ENCODE results near the gene EXO5. TPM values are rescaled to one million over a fixed set of nuclear protein-coding genes. Genes with fewer than 3 reads are reported as not detected.
A peak's percentile ranks its signal among the peaks of the same experiment; 100 is the strongest.

The EXO5 gene
- total and polyA plus RNA-seq, 2 of the 13 experiments (the other 11 are each of a cell fraction or from before 2014, with no cell fraction given), result 9.9 to 20.5 TPM

GRCh38 chr1:40476924-40477677 lies 31.5 kb upstream of the EXO5 start, which contains the start of gene ZFP69 (continued):
- TF ChIP-seq, protein P1, sequence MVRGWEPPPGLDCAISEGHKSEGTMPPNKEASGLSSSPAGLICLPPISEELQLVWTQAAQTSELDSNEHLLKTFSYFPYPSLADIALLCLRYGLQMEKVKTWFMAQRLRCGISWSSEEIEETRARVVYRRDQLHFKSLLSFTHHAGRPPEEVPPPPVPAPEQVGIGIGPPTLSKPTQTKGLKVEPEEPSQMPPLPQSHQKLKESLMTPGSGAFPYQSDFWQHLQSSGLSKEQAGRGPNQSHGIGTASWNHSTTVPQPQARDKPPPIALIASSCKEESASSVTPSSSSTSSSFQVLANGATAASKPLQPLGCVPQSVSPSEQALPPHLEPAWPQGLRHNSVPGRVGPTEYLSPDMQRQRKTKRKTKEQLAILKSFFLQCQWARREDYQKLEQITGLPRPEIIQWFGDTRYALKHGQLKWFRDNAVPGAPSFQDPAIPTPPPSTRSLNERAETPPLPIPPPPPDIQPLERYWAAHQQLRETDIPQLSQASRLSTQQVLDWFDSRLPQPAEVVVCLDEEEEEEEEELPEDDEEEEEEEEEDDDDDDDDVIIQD (CRISPR knock-in tag; IDR thresholded peaks at IDR 0.05; ENCODE audit: low read depth), result no peak
- TF ChIP-seq ZFP82 (CRISPR knock-in tag; IDR thresholded peaks at IDR 0.05; ENCODE audit: borderline replicate concordance) (no peak), TSC22D2 (CRISPR knock-in tag; IDR thresholded peaks at IDR 0.05; ENCODE audit: borderline replicate concordance) (no peak), MAFF (IDR thresholded peaks at IDR 0.05; ENCODE audit: low read depth, low read length) (no peak), KDM3A (CRISPR knock-in tag; IDR thresholded peaks at IDR 0.05; ENCODE audit: low read depth) (no peak), MBNL3 (CRISPR knock-in tag; conservative IDR thresholded peaks at IDR 0.05) (no peak), ZNF841 (CRISPR knock-in tag; IDR thresholded peaks at IDR 0.05; ENCODE audit: borderline replicate concordance) (no peak), TFDP2 (CRISPR knock-in tag; IDR thresholded peaks at IDR 0.05) (peak; percentile 59), ZNF530 (CRISPR knock-in tag; IDR thresholded peaks at IDR 0.05; ENCODE audit: low read depth) (no peak), RAD51 (IDR thresholded peaks at IDR 0.05; ENCODE audit: borderline replicate concordance) (no peak), KDM2A (CRISPR knock-in tag; IDR thresholded peaks at IDR 0.05; ENCODE audit: borderline replicate concordance, low read depth) (peak; percentile 79)
- TF ChIP-seq, protein P2, sequence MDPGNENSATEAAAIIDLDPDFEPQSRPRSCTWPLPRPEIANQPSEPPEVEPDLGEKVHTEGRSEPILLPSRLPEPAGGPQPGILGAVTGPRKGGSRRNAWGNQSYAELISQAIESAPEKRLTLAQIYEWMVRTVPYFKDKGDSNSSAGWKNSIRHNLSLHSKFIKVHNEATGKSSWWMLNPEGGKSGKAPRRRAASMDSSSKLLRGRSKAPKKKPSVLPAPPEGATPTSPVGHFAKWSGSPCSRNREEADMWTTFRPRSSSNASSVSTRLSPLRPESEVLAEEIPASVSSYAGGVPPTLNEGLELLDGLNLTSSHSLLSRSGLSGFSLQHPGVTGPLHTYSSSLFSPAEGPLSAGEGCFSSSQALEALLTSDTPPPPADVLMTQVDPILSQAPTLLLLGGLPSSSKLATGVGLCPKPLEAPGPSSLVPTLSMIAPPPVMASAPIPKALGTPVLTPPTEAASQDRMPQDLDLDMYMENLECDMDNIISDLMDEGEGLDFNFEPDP (CRISPR knock-in tag; conservative IDR thresholded peaks at IDR 0.05), result no peak
- TF ChIP-seq, protein P3, sequence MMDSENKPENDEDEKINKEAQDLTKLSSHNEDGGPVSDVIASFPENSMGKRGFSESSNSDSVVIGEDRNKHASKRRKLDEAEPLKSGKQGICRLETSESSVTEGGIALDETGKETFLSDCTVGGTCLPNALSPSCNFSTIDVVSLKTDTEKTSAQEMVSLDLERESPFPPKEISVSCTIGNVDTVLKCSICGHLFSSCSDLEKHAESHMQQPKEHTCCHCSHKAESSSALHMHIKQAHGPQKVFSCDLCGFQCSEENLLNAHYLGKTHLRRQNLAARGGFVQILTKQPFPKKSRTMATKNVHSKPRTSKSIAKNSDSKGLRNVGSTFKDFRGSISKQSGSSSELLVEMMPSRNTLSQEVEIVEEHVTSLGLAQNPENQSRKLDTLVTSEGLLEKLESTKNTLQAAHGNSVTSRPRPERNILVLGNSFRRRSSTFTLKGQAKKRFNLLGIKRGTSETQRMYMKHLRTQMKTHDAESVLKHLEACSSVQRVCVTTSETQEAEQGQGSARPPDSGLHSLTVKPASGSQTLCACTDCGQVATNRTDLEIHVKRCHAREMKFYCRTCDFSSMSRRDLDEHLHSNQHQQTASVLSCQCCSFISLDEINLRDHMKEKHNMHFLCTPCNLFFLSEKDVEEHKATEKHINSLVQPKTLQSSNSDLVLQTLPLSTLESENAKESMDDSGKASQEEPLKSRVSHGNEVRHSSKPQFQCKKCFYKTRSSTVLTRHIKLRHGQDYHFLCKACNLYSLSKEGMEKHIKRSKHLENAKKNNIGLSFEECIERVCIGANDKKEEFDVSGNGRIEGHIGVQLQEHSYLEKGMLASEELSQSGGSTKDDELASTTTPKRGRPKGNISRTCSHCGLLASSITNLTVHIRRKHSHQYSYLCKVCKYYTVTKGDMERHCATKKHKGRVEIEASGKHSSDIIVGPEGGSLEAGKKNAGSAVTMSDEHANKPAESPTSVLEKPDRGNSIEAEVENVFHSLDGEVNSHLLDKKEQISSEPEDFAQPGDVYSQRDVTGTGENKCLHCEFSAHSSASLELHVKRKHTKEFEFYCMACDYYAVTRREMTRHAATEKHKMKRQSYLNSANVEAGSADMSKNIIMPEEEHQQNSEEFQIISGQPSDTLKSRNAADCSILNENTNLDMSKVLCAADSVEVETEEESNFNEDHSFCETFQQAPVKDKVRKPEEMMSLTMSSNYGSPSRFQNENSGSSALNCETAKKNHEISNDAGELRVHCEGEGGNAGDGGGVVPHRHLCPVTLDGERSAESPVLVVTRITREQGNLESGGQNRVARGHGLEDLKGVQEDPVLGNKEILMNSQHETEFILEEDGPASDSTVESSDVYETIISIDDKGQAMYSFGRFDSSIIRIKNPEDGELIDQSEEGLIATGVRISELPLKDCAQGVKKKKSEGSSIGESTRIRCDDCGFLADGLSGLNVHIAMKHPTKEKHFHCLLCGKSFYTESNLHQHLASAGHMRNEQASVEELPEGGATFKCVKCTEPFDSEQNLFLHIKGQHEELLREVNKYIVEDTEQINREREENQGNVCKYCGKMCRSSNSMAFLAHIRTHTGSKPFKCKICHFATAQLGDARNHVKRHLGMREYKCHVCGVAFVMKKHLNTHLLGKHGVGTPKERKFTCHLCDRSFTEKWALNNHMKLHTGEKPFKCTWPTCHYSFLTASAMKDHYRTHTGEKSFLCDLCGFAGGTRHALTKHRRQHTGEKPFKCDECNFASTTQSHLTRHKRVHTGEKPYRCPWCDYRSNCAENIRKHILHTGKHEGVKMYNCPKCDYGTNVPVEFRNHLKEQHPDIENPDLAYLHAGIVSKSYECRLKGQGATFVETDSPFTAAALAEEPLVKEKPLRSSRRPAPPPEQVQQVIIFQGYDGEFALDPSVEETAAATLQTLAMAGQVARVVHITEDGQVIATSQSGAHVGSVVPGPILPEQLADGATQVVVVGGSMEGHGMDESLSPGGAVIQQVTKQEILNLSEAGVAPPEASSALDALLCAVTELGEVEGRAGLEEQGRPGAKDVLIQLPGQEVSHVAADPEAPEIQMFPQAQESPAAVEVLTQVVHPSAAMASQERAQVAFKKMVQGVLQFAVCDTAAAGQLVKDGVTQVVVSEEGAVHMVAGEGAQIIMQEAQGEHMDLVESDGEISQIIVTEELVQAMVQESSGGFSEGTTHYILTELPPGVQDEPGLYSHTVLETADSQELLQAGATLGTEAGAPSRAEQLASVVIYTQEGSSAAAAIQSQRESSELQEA (CRISPR knock-in tag; IDR thresholded peaks at IDR 0.05; ENCODE audit: not compliant biosample characterization), result no peak
- TF ChIP-seq, protein P4, sequence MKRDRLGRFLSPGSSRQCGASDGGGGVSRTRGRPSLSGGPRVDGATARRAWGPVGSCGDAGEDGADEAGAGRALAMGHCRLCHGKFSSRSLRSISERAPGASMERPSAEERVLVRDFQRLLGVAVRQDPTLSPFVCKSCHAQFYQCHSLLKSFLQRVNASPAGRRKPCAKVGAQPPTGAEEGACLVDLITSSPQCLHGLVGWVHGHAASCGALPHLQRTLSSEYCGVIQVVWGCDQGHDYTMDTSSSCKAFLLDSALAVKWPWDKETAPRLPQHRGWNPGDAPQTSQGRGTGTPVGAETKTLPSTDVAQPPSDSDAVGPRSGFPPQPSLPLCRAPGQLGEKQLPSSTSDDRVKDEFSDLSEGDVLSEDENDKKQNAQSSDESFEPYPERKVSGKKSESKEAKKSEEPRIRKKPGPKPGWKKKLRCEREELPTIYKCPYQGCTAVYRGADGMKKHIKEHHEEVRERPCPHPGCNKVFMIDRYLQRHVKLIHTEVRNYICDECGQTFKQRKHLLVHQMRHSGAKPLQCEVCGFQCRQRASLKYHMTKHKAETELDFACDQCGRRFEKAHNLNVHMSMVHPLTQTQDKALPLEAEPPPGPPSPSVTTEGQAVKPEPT (CRISPR knock-in tag; IDR thresholded peaks at IDR 0.05; ENCODE audit: low read depth), result no peak
